Vagina (tissue), 2 donors: ENCODE data around the gene SF3B4.

ENCODE experiments used
- POLR2AphosphoS5 ChIP-seq, 2 donors: sonication (generic); formaldehyde crosslinking; IDR thresholded peaks; one replicate each; pipeline ENCODE4 v1.9.0; 2017; ENCODE audit warnings: antibody characterized with exemption in 2 of 2, mild to moderate bottlenecking in 2 of 2, low read depth in 1 of 2; ENCODE audit not compliant: insufficient read depth in 1 of 2
- TF ChIP-seq, protein P1 (sequence below), 3 experiments: fragments of 450-650 bp in 2 of 3; fragments of 200-600 bp in 1 of 3; sonication (generic) in 1 of 3; IDR thresholded peaks; one replicate each; pipeline ENCODE4 v1.5.1; 2017 to 2019; ENCODE audit warnings: antibody characterized with exemption in 3 of 3, mild to moderate bottlenecking in 2 of 3, moderate library complexity in 2 of 3

DNA sequence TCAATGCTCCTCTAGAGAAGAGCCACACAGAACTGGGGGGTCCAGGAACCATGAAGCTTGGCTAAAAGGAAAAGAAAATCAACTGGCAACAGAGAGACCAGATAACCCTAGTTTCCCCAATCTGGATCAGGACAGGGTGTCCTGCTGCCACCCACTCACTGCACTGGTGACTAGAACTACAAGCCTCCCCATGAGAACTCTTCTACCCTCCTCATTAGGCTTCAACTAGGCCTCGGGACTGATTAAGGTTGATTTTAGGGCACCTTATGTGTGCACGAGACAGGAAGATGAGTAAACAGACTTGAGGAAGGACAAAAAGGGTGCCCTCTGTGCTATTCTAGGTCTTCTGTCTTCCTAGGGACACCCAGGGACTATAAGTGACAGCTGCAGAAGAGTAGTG, 2.3 kb upstream of the SF3B4 start:
- TF ChIP-seq, protein P1, sequence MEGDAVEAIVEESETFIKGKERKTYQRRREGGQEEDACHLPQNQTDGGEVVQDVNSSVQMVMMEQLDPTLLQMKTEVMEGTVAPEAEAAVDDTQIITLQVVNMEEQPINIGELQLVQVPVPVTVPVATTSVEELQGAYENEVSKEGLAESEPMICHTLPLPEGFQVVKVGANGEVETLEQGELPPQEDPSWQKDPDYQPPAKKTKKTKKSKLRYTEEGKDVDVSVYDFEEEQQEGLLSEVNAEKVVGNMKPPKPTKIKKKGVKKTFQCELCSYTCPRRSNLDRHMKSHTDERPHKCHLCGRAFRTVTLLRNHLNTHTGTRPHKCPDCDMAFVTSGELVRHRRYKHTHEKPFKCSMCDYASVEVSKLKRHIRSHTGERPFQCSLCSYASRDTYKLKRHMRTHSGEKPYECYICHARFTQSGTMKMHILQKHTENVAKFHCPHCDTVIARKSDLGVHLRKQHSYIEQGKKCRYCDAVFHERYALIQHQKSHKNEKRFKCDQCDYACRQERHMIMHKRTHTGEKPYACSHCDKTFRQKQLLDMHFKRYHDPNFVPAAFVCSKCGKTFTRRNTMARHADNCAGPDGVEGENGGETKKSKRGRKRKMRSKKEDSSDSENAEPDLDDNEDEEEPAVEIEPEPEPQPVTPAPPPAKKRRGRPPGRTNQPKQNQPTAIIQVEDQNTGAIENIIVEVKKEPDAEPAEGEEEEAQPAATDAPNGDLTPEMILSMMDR (IDR thresholded peaks at IDR 0.05), result no peak
- TF ChIP-seq POLR2AphosphoS5 (IDR thresholded peaks at IDR 0.05; ENCODE audit: insufficient read depth in 1 of 2, low read depth in 1 of 2), result no peak
